Fibroblast of skin of back (primary cell): ENCODE measurements around the gene FOSL2.
A peak's percentile ranks its signal among the peaks of the same experiment; 100 is the strongest.

Experiments used
- DNase-seq: peaks from one replicate; pipeline ENCODE4 v3.0.0-alpha.2; 2013

The FOSL2 gene

GRCh38 chr2:28375742-28376631 is 16.7 kb upstream of the FOSL2 start:
- no peak for DNase-seq

- no peak for DNase-seq
These were observed 15.4 kb upstream of the FOSL2 start for GRCh38 chr2:28377195-28377816.

GRCh38 chr2:28377984-28378678 is 14.5 kb upstream of the FOSL2 start:
- DNase-seq, result no peak

DNA sequence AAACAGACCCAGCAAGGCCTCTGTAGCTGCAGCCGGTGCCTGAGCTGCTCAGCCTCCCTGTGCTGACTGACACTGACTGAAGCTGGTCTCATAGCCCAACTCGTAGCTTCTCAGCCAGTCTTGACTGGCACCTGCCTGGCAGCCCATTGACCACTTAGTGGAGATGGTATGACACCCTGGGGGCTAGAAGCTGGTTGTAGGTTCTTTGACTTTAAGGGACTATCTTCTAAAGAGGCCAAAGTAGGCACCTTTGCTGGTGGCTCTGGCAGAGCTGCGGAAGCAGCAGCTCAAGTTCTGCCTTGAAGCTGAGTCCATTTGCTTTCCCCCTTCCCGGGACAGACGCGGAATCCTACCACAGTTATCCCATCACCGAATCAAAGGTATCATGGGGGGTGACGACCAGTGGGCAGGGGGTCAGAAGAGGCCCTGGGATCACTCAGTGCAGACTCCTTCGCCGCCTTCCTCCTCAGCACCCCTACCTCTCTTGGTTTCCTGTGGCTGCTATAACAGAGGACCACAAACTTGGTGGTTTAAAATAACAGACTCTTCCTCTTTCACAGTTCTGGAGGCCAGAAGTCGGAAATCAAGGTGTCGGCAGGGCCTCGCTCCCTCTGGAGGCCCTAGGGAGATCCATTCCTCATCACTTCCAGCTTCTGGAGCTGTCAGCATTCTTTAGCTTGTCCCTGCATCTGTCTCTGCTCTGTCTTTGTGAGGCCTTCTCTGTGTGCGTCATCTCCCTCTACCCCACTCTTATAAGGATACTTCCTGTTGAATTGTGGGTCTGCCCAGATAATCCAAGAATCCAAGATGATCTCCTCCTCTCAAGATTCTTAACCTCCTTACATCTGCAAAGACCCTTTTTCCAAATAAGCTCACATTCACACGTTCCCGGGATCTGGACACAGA is 13.7 kb upstream of the FOSL2 start:
- DNase-seq, result no peak

DNA sequence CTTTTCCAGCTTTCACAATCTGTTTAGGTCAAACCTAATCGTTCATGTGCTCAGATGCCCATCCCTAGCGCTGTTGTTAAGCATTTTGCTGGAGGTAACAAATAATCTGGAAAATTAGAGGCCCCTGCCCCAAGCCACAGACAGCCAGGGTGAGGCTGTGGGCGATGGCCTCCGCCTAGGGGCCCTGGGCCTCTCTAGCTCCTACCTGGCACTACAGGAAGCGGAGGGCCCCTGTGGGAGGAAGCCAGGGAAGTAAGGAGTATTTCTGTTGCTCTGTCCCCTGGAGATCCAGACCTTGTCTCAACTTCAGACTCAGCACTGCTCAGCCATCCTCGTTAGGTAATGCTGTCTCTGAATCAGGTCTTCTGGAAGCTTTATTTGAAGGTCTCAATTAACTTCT is 12.4 kb upstream of the FOSL2 start:
- no peak for DNase-seq

DNA sequence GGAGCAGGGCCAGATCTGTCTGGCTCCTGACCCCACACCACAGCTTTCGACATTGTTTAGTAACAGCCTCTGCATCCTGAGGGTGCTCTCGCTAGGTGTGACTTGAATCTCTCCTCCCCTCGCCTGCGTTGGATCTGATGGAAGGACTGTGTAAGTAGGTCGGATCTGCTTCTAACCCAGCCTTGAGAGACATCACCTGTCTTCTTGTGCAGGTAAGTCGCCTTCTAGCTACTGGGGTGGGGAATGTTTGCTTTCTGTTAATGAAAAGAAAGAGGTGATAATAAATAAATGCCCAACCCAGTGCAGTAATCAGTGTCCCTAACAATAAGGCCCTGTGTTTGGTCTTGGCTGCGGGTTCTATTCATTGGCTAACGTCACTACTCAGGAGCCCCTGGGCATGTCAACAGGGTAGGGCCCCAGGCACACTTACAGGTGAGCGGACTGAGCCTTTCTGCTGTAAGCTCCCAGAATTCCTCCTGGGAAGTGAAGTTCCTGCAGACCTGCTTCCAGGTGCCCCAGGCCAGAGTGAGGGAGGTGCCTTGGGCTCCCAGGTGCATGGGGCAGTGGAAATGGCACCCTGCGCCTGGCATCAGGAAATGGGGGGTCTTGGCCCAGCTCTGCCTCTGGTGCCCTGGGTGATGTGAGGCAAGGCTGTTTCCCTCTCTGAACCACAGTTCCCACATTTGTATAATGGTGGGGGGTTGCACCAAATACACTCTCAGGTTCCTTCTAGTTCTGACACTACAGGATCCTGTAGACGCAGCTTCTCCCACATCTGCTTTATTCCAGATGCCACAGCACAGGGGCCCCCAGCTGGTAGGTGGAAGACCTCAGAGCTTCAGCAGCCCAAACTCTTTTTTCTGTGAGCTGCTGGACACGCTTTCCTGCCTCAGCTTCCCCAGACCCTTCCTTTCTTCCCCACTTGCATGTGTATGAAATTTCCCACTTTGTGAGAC is 11.2 kb upstream of the FOSL2 start:
- DNase-seq, result no peak

GRCh38 chr2:28382755-28383154 is 9.9 kb upstream of the FOSL2 start:
- DNase-seq, result no peak

DNA sequence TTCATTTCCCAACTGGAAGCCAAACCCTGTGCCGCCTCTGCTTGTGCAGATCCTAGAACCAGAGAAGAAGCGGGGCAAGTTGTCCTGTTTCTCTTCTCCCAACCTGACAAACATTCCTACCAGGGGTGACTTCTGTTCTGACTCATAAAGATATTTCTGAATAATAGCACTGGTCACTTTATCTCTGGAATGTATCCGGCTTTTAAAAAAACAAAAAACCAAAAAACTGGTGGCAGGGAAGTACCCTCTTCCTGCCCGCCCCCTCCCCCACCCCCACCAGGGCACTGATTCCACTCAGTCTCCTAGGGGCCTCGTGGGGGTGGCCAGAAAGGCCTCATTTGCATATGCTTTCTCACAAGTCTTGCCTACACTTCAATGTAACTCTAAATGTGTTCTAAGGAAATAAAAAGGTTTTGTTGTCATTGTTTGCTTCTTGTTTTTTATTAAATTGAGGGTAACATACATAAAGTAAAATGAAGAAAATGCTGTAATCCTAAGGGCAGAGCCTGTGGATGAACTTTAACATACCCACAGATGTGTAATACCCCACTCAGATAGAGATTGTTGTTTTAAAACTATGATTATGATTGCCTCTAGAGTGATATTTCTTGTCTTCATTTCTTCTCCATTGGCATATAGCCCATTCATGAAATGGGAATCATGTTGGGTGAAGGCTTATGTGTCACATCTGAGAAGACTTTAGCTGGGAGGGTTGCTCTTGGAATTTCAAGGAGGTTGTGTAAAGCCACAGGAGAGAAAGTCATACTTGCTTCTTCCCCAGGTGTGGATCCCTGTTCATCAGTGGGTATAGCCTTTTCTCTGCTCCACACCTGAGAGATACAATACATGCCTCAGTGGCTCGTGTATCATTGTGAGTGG is 5.3 kb upstream of the FOSL2 start:
- DNase-seq, result peak; percentile 80

DNA sequence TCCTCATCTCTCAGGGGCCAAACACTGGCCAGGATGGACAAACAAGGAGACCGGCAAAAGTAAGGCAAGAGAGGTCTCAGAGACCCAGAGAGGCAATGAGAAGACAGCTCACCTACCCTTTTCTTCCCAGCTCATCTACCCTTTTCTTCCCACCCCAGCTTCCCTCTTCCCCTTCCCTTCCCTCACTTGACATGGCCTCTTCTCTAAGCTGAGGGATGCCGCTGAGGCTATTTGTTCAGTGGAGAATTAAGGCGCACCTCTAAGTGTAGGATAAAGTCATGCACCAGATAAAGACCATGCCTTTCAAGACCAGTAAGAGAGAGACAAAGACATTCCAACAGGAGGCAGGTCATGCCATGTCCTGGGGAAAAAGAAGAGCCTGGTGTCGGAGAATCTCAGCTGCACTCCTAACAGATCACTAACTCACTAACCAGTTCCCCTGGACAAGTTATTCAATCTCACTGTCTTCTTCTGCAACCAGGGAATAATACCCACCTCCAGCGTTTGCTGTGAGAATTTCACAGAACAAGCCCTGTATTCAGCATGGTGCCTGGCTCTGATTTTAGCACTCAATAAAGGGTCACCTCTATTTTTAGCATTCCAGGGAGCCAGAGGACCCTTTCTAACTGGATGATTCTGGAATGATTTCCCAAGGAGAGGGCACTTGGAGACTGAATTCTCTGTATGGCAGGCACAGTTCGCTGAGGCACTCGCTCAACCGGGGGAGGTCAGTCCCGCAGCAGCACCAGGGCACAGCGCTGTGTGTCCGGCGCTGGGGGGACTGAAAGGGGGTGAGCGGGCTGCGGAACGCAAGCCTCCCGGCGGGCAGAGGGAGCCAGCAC is 3.0 kb upstream of the FOSL2 start:
- peak; percentile 40 for DNase-seq

DNA sequence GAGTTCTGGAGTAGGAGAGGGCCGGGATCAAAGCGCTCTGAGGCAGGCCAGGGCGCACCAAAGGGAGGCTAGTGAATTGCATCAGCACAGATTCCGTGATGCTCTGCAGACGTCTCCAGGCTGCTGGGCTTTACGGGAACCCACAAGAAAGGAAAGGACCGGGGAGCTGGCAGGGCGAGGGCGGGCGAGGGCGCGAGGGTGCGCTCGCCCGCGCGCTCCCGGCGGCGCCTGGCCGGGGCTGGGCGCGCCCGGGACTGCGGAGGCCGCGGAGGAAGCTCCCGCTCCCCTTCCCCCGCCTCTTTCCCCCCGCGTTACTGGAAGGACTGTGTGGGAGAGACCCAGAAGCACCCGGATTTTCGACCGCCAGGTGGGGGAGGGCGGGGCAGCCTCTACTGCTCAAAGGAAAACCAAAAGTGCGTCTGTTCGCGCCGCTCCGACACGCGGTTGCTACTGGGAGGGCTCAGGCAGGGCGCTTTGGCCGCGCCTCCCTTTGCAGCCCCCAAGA is 2.4 kb upstream of the FOSL2 start:
- peak; percentile 90 for DNase-seq

- peak; percentile 87 for DNase-seq
These were observed 1.7 kb upstream of the FOSL2 start for GRCh38 chr2:28390746-28391563.

DNA sequence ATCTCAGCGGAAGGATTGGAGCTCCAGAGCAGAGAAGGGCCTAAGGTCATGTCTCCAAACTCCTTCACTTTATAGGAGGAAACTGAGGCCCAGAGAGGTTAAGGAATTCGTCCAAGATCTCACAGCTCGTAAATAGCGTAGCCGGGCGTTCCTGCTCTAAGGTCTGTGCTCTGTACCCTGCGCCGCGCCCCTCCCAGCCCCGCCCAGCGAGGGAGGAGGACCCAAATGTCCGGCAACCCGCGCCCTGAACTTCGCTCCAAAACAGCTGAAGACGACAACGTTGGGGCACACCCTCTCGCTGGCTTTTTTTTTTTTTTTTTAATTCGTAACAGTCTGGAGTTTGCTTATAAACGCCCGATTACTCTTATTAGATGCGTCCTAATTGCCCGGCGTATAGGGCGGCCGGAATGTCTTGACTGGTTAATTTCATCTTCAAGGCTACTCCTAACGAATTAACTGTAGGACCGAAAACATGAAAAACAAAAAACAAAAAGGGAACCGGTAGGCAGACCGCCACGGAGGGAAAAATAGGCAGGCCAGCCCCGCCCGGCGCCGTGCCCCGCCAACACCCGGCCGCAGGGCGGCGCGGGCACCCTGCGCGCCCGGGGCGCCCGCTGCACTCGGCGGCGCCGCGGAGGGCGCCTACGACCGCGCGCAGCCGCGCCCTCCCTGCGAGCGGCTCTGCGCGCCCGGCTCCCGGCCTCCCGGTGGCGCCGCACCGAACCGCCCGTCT is 928 bp upstream of the FOSL2 start:
- peak; percentile 91 for DNase-seq

GRCh38 chr2:28393114-28393836 is 617 bp downstream of the FOSL2 start:
- DNase-seq, result peak; percentile 75

- DNase-seq, result peak; percentile 62
These were observed 1.7 kb downstream of the FOSL2 start for GRCh38 chr2:28394331-28394877.

- DNase-seq, result no peak
These were observed 2.3 kb downstream of the FOSL2 start for GRCh38 chr2:28394997-28395333.

DNA sequence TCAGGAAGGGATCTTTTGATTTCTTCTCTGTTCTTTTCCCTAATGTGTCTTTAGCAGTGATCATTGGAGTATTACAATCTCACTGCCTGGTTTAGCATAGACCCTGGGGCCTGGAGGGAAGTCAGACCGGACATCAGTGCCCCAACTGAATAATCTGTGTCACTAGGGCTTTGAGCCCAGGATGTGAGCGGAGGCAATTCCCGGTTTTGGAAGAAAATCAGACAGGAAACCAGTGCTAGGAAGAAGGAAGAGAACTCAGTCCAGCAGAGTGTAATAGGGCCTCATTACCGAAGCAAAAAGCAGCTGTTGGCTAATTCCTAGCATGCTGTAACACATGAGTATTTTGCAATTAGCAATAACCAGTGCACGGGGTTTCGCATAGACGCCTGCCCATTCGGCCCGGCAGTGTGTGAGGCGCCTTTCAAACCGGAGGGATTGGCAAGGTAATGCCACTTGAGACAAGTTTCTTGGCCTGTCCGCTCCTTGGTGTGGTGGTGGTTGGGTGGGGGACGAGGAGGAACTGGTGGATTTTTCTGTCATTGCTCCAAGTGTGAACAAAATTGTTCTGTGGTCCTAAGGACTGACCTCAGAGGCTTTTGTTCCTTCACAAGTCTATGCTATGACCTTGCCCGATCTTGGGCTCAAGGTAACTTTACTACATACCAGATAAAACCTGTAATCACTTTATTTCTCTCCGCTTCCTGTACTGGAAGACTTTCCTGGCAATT is 2.8 kb downstream of the FOSL2 start:
- DNase-seq, result peak; percentile 51
